HG03457 (cell line): ENCODE data around the gene DMRT1.
"Not testable (repeated sequence)": the region's sequence is repeated elsewhere in the genome, so short reads cannot be mapped to it uniquely, and the experiment has no call there.

ENCODE experiments used
- ATAC-seq: cut with Tn5 transposase; IDR thresholded peaks from one replicate; pipeline ENCODE4 v1.9.1; 2021; ENCODE audit warnings: moderate number of reproducible peaks; ENCODE audit not compliant: unreplicated experiment

The DMRT1 gene

GRCh38 chr9:859251-859650 lies 17.8 kb downstream of the DMRT1 start:
- ATAC-seq: peak; percentile 100

DNA sequence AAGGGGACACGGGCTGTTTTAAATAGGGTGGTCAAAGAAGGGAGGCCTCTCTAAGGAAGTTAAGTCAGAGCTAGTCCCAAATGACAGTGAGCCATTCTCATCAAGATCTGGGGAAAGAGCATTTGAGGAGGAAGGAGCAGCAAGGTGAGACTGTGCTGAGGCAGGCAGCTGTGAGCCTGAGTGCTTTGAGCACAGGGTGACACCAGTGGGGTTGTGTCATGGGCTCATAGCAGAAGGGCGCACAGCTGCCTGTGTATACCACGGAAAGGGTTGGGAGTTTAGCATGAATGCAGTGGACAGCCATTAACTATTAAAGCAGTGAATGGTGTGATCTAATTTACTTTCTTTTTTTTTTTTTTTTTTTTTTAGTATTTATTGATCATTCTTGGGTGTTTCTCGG lies 19.2 kb downstream of the DMRT1 start:
- ATAC-seq: no peak

GRCh38 chr9:861525-861924 lies 20.0 kb downstream of the DMRT1 start:
- not testable (repeated sequence) for ATAC-seq

- no peak for ATAC-seq
Measured at GRCh38 chr9:875119-875962, 33.8 kb downstream of the DMRT1 start.

DNA sequence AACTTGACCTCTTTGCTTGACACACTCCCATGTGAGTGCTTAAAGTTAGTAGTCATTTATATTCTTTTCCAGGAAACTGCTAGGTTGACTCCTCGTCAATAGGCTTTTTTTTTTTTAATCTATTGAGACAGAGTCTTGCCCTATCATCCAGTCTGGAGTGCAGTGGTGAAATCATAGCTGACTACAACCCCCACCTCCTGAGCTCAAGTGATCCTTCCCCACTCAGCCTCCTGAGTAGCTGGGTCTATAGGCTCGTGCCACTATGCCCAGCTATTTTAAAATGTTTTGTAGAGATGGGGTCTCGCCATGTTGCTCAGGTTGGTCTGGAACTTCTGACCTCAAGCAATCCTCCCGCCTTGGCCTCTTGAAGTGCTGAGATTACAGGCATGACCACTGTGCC lies 34.9 kb downstream of the DMRT1 start:
- ATAC-seq: no peak

- ATAC-seq: no peak
Measured at GRCh38 chr9:878239-878638, 36.7 kb downstream of the DMRT1 start.

DNA sequence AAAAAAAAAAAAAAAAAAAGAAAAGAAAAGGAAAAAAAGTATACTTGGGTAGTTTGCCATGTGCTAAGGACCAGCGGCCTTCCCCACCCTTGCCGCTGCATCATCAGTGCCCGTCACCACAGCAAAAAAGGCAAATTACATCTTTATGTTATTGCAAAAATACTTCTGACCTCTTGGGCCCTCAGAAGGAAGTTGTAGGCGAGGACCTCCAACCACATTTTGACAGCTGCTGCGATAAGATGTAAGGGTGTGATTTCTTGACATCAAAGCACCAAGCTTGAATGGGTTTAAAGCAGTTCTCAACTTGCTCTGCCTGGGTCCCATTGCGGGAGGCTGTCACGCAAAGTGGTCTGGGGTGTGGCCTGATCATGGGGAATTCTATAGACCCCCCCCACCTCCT lies 39.2 kb downstream of the DMRT1 start:
- no peak for ATAC-seq

- ATAC-seq: no peak
Measured at GRCh38 chr9:882416-882924, 41.0 kb downstream of the DMRT1 start.

DNA sequence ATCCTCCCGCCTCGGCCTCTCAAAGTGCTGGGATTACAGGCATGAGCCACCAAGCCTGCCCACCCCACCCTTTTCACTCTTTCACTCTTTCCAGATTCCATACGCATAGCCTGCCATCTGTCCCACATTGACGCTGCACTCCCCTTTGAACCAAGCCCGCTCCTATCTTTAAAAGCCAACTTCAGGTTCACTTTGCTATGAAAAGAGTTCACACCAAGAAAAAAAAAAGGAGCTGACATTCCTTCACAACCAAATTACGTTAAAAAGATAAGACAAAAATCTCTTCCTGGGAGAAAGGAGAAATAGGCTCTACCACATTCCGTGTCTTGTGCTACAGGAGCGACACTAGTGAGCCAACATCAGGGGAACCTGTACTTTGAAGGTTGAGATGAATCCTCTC lies 41.5 kb downstream of the DMRT1 start:
- no peak for ATAC-seq

DNA sequence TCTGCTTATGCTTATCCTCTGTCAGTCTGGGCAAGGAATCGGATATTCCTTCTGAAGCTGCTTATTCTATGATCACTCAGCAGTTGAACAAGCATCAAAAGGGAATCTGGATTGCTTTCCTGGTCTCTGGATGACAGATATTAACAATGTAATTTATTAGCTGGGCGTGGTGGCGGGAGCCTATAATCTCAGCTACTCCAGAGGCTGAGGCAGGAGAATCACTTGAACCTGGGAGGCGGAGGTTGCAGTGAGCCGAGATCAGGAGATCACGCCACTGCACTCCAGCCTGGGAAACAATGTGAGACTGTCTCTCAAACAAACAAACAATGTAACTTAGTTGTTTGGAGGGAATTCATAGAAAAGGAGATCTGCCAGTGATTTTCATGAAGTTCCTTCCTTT lies 45.4 kb downstream of the DMRT1 start:
- no peak for ATAC-seq

DNA sequence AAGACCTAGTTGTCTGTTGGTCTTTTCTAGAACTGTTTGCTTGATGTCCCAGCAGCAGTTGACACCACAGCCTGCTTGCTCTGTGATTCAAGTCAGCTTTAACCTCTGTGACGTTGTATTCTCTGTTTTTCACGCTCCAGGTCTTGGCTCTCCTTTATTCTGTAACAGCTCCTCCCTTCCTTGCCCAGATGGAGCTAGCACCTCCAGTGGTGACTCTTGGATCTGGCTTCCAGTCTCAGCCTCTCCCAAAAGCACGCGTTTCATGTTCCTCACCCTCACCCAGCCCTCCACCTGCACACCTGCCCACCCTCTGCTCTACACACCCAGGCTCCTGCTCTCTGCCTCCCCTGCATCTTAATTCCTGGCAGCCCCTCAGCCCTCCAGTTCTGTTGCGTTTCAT lies 50.6 kb downstream of the DMRT1 start:
- ATAC-seq: no peak

- ATAC-seq: no peak
Measured at GRCh38 chr9:893115-893514, 51.6 kb downstream of the DMRT1 start.

DNA sequence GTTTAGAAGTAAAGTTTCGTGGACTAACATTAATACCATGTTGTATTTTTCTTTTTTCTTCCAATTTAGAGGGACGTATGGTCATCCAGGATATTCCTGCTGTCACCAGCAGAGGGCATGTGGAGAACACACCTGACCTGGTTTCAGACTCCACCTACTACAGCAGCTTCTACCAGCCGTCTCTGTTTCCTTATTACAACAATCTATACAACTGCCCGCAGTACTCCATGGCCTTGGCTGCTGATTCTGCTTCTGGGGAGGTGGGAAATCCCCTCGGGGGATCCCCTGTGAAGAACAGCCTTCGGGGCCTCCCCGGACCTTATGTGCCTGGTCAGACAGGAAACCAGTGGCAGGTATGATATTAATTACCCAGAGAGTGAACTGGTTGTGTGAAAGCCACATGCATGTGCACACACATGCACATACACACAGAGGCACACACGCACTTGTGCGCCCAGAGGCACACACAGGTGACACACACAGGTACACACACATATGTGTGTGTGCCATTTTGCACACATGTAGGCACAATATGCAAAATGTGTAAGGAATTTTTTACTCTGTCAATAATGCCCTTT lies 52.4 kb downstream of the DMRT1 start:
- peak; percentile 99 for ATAC-seq

DNA sequence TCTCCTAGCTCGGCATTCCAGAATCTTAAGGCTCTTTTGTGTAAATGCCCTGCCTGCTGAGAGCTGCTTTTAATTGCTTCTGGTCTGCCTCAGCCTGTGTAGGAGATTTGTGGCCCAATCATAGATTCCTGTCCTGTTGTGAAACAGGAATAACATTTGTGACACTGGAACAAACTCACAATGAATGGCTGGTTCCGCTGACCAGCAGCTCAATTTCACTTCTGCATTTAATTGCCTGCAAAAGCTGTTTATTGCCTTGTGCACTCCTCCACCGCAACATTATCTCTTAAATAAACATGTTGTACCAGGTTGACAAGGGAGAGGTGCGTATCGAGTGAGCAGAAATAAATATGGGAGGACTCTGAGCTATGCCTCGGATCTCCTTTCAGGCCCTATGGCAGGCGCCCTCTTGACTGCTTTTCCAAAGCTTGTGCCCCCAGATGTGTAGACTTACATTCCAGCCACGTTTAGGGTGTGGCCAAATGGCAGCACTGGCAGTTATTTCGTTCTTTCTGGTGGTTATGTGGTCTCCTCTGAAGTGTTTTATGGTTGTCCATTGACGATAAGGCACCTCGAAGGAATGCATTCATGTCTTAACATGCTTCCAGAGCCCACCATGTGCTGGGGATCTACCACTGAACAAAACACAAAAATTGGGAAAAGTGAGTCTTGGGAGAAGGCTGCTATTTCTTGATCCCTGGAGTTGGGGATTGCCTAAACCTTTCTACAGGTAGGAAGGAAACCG lies 58.1 kb downstream of the DMRT1 start:
- ATAC-seq: no peak

- ATAC-seq: no peak
Measured at GRCh38 chr9:903886-904285, 62.4 kb downstream of the DMRT1 start.

GRCh38 chr9:905906-906305 lies 64.4 kb downstream of the DMRT1 start:
- ATAC-seq: no peak

- no peak for ATAC-seq
Measured at GRCh38 chr9:908536-909205, 67.2 kb downstream of the DMRT1 start.

- no peak for ATAC-seq
Measured at GRCh38 chr9:911005-911404, 69.5 kb downstream of the DMRT1 start.

DNA sequence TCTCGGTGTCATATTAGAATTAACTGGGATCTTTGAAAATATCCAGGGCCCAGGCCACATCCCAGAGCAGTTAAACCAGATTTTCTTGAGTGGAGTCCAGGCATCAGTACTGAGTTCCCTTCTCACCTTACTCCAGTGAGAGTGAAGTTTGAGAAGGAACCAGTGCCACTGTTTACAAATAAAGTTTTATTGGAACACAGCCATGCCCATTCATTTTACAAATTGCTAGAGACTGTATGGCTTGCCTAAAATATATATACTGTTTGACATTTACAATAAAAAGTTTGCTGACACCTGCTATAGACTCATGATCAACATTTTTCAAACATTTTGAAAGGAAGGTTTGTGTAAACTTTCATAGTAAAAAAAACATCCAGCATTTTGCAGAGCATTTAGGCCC lies 71.3 kb downstream of the DMRT1 start:
- ATAC-seq: no peak

DNA sequence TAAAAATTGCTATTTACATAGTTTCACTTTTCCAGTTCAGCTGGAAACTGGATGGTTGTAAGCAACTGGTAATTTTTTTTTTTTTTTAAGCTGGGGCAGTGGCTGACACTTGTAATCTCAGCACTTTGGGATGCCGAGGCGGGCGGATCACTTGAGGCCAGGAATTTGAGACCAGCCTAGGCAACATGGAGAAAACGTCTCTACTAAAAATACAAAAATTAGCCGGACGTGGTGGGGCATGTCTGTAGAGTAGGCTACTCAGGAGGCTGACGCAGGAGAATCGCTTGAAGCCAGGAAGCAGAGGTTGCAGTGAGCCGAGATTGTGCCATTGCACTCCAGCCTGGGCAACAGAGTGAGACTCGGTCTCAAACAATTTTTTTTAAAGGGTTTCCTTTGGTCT lies 72.0 kb downstream of the DMRT1 start:
- ATAC-seq: not testable (repeated sequence)

- no peak for ATAC-seq
Measured at GRCh38 chr9:917730-918129, 76.2 kb downstream of the DMRT1 start.
